AG09309 (cell line): ENCODE results near the gene EHD4.

Source experiments
- DNase-seq: peaks from one replicate; pipeline ENCODE4 v3.0.0-alpha.2; 2010; ENCODE audit warnings: low read depth
- H3K4me3 ChIP-seq: 2 replicates; pipeline ENCODE4 v1.5.1; 2011; ENCODE audit warnings: mild to moderate bottlenecking, low read depth, low read length, moderate library complexity; ENCODE audit not compliant: control insufficient read depth
- TF ChIP-seq, protein P1 (sequence below): IDR thresholded peaks from 2 replicates; pipeline ENCODE4 v1.5.1; 2011; ENCODE audit warnings: mild to moderate bottlenecking, low read depth, low read length, inconsistent platforms; ENCODE audit not compliant: insufficient read depth, control insufficient read depth; ENCODE audit errors: missing control alignments

Gene EHD4

DNA sequence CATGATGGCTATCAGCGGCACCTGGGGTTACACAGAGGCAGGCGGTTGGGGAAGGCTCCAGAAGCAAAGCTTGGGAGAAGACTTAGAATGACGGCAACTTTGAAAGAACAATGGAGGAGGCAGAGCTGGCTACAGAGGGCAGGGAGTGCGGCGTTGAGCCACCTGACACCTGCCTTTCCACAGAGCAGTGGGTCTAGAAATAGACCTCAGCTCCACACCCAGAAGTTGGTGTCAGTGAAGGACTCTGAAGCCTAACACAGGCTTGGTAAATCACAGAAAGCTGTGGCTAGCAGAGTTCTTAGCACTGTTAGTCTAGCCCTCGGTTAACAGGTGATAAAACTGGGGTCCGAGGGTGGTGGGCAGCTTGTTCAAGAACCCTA is 23.1 kb upstream of the EHD4 start:
- no peak for DNase-seq
- TF ChIP-seq, protein P1, sequence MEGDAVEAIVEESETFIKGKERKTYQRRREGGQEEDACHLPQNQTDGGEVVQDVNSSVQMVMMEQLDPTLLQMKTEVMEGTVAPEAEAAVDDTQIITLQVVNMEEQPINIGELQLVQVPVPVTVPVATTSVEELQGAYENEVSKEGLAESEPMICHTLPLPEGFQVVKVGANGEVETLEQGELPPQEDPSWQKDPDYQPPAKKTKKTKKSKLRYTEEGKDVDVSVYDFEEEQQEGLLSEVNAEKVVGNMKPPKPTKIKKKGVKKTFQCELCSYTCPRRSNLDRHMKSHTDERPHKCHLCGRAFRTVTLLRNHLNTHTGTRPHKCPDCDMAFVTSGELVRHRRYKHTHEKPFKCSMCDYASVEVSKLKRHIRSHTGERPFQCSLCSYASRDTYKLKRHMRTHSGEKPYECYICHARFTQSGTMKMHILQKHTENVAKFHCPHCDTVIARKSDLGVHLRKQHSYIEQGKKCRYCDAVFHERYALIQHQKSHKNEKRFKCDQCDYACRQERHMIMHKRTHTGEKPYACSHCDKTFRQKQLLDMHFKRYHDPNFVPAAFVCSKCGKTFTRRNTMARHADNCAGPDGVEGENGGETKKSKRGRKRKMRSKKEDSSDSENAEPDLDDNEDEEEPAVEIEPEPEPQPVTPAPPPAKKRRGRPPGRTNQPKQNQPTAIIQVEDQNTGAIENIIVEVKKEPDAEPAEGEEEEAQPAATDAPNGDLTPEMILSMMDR = no peak
- no peak overlapping the region for H3K4me3 ChIP-seq

DNA sequence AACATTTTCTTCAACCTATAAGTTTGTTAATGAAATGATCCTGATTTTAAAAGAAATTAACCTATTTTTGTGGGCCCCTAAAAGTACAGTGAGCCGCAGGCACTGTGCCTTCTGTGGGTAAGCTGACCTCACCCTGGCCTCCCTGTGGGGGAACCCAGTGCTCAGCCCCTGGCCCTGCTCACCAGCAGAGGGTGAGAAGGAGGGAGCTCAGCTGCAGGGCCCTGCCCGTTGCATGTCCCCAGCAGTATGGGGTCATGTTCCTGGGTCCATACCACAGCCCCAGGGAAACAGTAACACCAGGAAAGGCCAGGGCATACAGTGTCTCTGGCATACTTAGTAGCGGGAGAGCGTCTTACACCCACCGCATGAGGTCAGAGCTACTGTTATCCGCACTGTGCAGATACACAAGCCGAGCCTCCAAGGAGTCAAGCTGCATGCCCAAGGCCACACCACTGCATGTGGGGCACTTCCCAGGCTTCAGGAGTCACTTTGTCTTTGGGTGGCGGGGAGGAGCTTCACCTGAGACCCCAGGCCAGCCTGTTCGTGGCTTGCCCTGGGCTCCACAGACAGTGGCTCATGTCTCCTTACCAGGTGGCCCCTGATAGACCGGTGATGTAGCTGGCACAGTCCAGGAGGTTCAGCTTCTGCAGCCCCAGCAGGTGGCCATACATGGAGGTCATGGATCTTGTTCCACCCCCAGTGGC is 22.6 kb upstream of the EHD4 start:
- no peak overlapping the region for H3K4me3 ChIP-seq
- TF ChIP-seq, protein P1 = no peak
- no peak for DNase-seq

DNA sequence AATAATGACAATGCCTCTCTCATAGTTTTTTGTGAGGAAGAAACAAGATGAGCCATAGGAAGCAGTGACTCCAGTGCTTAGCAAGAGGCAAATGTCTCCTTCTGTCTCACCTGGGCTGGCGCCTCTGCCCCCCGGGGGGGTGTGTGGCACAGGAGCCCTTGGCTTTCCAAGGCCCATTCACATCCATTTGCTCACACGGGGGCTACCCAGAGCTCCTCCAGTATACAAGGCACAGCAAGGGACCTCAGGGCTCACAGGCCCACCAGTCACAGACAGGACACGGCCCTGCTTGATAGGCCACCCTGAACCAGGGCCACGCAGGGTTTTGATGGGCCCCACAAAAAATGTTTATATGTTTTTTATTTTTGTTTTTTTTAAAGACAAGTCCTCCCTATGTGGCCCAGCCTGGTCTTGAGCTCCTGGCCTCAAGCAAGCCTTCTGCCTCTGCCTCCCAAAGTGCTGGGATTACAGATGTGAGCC is 21.9 kb upstream of the EHD4 start:
- TF ChIP-seq, protein P1 = no peak
- DNase-seq = no peak

DNA sequence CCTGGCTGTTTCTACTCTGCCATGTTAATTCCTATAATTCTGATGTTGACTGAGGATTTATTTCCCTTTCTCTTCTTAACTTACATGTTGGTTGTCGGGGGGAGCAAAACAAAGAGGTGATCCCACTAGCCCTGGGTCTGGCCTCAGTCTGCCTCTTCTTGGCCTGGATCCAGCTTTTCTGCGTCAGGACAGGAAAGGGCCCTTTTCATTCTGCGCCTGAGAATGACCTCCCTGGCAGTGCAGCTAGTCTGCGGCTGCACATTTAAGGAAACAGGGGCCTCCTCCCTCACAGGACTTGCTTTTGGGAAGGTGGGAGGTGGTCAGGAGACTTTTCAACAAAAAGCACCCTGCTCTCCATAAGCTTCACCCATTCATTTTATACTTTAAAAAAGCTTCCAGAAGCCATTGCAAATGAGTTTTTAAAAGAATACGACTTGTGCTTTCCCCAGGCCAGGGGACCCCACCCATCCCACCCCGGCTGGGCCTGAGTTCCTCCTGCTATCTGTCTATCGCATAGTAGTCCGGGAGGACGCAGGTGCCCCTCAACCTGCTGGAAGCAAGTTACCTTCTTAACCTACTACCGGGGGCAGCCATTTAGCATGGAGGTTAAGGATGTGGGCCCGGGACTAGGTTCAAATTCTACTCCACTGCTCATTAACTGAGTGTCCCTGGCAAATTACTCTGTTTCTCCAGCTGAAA is 21.3 kb upstream of the EHD4 start:
- TF ChIP-seq, protein P1 = no peak
- H3K4me3 ChIP-seq = no peak overlapping the region
- DNase-seq = no peak

More for the DNA sequence above, 21.9 kb upstream of the EHD4 start:
- no peak overlapping the region for H3K4me3 ChIP-seq

DNA sequence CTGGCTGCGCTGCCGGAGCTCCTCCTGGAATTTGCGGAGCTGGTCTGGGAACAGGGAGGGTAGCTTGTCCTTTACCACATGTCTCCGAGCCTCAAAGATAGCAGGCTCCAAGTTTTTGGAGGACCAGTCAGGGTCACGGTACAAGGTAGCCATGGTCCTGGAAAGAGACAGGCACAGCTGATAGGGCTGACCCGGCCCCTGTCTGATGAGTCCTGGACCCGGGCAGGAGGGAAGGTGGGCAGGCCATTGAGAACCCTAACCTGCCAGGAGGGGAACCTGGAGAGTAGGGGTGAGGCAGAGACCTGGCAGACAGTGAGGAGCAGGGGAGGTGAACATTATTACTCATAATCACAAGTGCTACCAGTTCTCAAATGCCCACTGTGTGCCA is 20.4 kb upstream of the EHD4 start:
- no peak overlapping the region for H3K4me3 ChIP-seq
- no peak for DNase-seq
- TF ChIP-seq, protein P1 = no peak

DNA sequence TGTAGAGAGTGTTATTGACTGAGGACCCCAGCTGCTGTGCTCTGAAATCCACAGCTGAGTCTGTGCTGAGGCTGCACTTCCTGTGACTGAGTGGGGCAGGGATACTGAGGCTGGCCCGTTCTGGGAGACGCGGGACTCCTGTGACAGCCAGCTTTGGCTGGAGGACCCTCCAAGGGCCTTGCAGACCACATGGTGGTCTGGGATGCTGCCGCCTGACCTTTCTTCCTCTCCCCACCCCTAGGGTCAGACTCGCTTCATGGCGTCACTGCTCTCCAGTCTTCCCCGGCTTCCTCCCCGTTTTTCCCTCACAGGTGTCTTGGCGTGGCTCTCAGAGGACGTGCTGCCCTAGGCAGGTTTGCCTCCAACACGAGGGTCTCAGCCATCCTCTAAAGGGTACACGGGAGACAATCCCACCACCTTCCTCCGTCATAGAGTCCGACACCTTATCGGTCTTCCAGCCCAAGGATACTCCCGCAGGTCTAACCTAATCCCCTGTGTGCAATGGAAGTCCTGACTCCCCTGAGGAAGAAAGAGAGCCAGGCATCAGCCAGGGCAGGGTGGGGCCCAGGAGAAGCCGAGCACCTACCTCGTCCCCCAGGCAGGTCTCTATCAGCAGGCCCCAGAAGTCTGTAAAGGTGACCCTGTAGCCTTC is 19.9 kb upstream of the EHD4 start:
- TF ChIP-seq, protein P1 = no peak
- DNase-seq = no peak
- H3K4me3 ChIP-seq = no peak overlapping the region
